Pulmonary artery endothelial cell (primary cell): ENCODE data around the gene ST6GALNAC6. TPM values are rescaled to one million over a fixed set of nuclear protein-coding genes. Genes with fewer than 3 reads are reported as not detected.

Experiments
- DNase-seq: peaks from one replicate; pipeline ENCODE4 v3.0.0-alpha.2; 2011; ENCODE audit warnings: low read depth, low spot score
- total RNA-seq: library from RNA; depleted of rRNA; stranded (reverse); fragments of >200 nt; gene quantifications from 2 replicates; pipeline ENCODE4 v1.2.3, GENCODE V29; 2014

ST6GALNAC6 gene
- total RNA-seq, 1 donor from 2014 or later, result 48.1 TPM

DNA sequence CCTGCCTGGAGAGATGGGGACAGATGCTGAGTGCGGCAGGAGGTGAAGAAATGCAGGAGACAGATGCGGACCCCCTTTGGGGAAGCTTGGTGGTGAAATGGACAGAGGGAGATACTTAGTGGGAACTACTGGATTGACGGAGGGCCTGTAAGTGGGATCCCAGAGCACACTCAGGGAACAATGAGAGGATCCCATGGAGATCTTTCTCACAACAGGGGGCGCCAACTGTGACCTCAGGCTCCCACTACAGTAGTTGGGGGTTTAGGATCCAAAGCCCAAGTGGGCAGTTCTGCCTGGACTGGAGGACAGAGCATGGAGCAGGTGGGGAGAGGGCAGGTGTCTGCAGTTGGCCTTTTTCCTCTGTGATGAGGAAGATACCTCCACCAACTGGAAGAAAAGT lies 34.8 kb upstream of the ST6GALNAC6 start:
- no peak for DNase-seq

GRCh38 chr9:127931092-127931881 lies 31.9 kb upstream of the ST6GALNAC6 start:
- no peak for DNase-seq

DNA sequence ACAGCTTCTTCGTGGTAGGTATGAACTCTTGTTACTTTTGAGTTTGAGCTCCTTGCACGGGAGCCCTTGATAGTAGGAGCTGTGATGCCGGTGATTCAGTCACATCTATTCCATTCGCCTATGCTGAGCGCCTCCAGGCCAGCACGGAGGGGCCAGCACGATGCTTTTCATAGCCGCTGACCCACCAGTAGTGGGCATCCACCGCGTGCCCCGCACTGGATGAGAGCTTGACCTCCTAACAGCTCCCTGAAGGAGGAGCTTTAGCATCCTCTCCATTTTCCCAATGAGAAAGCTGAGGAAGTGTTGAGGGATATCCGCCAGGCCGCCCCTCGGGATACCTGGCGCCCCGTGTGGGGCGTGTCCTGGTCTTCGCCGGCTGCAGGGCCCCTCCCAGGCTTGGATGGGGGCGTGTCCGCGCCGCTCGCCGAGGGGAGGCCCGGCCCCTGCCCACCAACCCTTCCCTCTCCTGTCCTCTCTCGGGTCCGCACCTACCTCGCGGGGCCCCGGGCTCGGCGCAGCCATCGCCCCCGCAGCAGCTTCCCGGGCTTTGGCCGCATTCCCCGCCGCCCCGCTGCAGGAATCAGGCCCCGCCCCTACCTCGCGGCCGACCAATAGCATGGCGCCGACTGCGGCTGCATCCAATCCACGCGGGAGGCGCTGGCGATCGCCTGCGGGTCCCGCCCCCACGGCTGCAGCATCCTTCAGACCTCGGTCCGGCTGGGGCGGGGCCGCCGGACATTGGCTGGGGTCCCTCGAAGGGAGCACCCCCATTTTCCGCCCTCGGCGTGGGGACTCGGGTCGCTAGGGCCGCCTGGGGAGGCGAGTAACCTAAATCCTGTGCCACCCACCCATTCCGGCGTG lies 31.1 kb upstream of the ST6GALNAC6 start, which contains the start of gene PIP5KL1:
Gene PIP5KL1, minus strand, starts transcription at position 547 of the 861 bp plus-strand sequence. Its CDS starts 25 bp downstream, at position 522.
- DNase-seq, result no peak

GRCh38 chr9:127929625-127929979 lies 30.2 kb upstream of the ST6GALNAC6 start:
- DNase-seq, result no peak

- no peak for DNase-seq
Measured at GRCh38 chr9:127928676-127929624, 29.5 kb upstream of the ST6GALNAC6 start.

DNA sequence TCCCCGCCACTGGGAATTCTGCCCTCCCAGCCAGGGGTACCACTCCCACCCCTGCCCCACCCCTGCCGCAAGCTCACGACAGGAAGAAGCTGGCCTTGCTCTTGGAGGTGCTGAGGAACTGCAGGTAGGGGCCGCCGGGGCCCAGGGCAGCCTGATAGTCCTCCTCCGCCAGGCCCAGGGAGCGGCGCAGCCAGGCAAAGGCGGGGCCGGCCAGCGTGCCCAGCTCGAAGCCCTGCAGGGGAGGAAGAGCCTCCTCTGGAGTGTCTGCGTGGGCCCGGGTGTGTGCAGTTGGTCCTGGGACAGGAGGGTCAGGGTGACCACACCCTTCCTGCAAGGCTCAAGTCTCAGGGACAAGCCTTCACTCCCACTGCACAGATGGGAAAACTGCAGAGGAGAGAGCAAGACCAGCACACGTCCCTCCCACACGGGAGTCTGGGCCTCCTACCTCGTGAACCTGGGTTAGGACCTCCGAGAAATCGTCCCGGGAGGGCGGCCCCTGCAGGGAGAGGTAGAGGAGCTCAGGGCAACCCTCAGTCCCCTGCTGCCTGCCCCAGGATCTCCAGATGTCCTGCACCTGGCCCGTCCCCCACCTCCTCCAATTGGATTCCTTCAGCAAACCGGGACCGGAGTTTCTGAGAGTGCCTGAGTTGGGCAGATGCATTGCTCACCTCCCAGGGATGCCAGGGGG lies 28.7 kb upstream of the ST6GALNAC6 start:
- DNase-seq, result no peak

DNA sequence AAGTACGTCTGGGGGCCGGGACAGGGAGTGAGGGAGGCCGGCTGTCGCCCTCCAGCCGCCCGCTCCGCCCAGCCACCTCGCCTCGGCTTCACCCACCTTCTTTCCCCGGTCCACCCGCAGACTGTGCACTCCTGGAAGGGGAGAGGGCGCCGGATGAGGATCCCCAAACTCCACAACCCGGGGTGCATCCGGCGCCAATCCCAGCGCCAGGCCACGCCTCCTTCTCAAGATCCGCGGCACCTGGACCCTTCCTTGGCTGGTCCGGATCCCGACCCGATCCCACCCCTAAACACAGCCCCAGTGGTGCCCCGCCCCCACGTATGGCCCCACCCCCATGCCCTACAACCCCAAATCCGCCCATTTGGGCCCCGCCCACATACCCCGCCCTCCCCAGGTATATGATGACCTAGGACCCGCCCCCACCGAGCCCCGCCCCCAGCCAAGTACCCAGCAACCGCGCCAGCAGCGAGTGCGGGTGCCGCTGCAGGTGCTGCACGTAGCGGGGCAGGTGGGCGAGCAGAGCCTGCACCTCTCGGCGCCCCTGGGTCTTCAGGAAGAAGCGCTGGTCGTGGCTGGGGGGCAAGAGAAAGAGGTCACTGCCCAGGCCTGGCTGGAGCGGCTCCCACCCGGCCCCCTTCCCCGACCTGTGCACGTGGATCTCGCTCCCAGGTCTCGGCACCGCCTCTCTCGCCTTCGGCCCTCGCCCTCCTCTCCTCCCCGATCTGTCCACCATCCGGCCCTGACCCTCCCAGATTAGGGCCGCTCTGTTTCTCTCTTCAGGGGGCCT lies 28.0 kb upstream of the ST6GALNAC6 start:
- DNase-seq, result no peak

DNA sequence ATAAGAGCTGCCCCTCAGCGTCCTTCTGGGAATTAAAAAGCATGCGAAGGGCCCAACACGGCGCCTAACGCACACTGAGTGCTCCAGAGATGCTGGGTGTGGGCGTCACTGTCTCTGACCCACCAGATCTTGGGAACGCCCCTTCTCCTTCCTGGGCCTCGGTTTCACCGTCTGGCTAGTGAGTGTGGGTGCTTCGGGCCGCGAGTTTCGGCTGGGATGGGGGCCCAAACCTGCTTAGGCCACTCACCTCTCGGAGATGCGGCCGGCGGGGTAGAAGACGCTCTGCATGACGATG lies 27.4 kb upstream of the ST6GALNAC6 start:
- DNase-seq, result no peak

GRCh38 chr9:127925959-127926905 lies 26.8 kb upstream of the ST6GALNAC6 start:
- DNase-seq, result no peak

GRCh38 chr9:127924736-127925444 lies 25.5 kb upstream of the ST6GALNAC6 start:
- DNase-seq, result no peak

- no peak for DNase-seq
Measured at GRCh38 chr9:127923771-127924170, 24.4 kb upstream of the ST6GALNAC6 start.

- no peak for DNase-seq
Measured at GRCh38 chr9:127923046-127923445, 23.6 kb upstream of the ST6GALNAC6 start.

DNA sequence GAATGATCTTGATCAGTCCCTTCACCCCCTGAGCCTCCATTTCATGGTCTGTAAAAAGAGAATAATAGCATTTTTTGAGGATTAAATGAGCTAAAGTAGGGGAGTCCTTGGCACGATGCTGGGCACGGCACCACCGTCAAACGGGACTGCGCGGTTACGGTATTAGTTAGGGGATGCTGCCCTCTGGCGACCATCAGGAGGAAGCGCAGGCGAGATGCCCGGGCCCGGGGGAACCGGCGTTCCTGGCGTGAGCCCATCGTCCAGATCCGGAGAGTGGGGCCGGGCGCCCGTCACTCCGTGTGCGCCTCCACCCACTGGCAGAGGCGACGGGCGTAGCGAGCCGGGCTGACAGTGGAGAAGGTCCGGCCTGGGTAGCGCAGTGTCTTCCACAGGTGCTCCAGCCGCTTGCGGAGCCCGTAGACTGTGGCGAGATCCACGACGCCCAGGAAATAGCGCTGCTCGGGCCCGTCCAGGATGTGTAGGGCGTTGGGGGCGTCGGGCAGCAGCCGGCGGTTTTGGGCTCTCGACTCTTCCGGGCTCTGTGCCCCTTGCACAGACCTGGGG lies 22.2 kb upstream of the ST6GALNAC6 start:
- no peak for DNase-seq

DNA sequence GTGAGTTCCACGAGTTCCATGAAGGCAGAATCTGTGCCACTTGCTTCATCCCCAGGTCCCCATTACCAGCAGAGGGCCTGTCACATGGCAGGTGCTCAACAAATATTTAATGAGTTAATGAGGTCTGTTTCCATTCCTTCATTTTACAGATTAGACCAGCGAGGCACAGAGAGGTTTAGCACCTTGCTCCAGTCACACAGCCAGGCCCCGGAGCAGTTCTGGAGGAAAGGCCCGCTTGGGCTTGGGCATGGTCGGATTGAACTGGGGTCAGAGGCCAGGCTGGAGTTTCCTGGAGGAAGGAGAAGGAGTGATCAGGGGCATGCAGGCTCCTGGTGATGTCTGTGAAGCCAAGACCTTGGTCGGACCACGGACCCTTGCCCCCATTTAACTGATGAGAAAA lies 21.4 kb upstream of the ST6GALNAC6 start:
- DNase-seq, result no peak

GRCh38 chr9:127919253-127919815 lies 19.9 kb upstream of the ST6GALNAC6 start:
- peak; percentile 97 for DNase-seq

DNA sequence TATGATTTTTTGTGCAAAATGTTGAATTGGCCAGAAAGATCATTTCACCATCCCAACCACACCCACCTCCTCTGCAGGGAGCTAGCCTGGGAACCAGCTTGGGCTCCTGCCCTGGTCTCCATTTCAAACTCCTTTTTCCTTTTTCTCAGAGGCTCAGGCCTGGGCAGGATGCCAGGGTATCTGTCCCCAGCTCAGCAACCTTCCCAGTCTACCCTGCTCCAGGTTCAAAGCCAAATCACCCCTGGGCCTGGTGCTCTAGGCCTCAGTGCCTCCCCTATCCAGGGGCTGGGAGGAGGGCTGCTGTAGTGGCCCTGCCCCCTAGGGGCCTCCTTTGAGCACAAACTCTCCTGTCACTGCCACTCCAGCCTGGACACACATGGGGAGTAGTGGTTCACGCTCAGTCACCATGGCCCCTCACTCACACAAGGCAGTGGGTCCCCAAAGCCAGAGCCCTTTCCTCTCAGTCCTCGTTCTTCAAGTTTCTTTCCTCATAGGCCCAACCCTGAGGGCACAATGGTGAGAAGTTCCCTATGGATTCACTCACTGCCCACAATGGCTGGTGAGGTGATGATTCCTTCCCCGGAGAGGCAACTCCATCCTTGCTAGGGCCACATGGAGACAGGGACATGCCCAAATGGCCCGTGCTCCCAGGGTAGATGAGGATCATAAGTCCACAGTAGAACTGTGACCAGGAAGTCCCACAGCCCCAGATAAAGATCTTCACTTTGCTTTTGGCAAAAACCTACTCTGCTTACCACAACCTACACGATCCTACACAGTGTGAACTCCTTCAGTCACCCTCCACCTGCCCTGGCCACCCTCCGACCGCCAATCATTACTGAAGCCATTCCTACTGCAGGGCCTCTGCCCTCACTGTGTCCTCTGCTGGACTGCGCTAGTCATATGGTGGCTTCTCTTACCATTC lies 19.0 kb upstream of the ST6GALNAC6 start:
- no peak for DNase-seq

DNA sequence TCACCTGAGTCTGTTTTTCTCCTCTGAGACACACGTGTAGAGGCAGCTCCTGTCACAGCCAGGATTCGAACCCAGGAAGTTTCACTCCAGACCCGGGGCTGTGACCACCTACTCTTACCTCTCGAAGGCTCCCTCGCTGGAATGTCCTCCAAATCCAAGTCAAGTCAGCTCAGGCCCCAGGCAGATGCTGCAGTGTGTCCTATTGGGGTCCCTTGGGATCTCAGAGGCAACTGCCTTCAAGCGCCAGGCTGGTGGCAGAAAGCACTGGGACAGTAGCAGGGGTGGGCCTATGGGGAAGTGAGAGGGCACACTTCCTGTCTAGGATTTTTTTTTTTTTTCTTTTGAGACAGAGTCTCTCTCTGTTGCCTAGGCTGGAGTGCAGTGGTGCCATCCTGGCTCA lies 18.2 kb upstream of the ST6GALNAC6 start:
- DNase-seq, result no peak
